GM12878 (cell line): ENCODE measurements around the gene IGSF11. TPM values are rescaled to one million over a fixed set of nuclear protein-coding genes. Genes with fewer than 3 reads are reported as not detected.

Experiments used
- ATAC-seq: fragments of 200-7000 bp; cut with Tn5 transposase; 3 replicates; pipeline ENCODE4 v1.9.1; 2020; ENCODE audit warnings: mild to moderate bottlenecking, moderate library complexity
- BruUV-seq: library from RNA; stranded (reverse); fragments of 400-500 nt; replicated peaks from 2 replicates; lab custom pipeline; 2021; lab: Mats Ljungman, UMichigan
- CTCF ChIA-PET: fragments of 300-600 bp; sonication (Branson Sonifier 250); formaldehyde crosslinking; extraction: SDS; loops from one replicate; lab custom pipeline; 2021; ENCODE audit warnings: inconsistent platforms; lab: Yijun Ruan, JAX
- POLR2A ChIA-PET: fragments of 350-600 bp; formaldehyde crosslinking; extraction: SDS; loops from one replicate; lab custom pipeline; 2021; ENCODE audit warnings: inconsistent platforms; lab: Charles Lee
- RAD21 ChIA-PET: fragments of 300-600 bp; sonication (Branson Sonifier 250); formaldehyde crosslinking; loops from one replicate; lab custom pipeline; 2023; ENCODE audit warnings: antibody characterized with exemption; ENCODE audit not compliant: unreplicated experiment; lab: Charles Lee
- SMC1A ChIA-PET: fragments of 300-600 bp; sonication (Branson Sonifier 250); formaldehyde crosslinking; loops from one replicate; lab custom pipeline; 2023; ENCODE audit not compliant: unreplicated experiment, uncharacterized antibody; lab: Charles Lee
- DNase-seq: peaks from one replicate; pipeline ENCODE4 v3.0.0-alpha.2; 2011; ENCODE audit warnings: low read depth, low spot score
- FAIRE-seq: peaks from 3 replicates; lab custom pipeline; 2011; peaks lifted over from hg19 to GRCh38; lab: Jason Lieb, UNC
- H2AFZ ChIP-seq: 2 replicates; pipeline ENCODE4 v1.6.0; 2011; ENCODE audit warnings: low read depth, low read length, control low read depth; ENCODE audit not compliant: control insufficient read depth
- H3K27ac ChIP-seq: 2 replicates; pipeline ENCODE4 v1.5.1; 2011; ENCODE audit warnings: control low read depth; ENCODE audit not compliant: control insufficient read depth, insufficient read depth
- H3K27me3 ChIP-seq, 2 experiments: replicated peaks in 1 of 2; 2 replicates each; pipeline versions ENCODE4 v1.6.0 to v1.6.1; 2011; ENCODE audit warnings: low read length in 1 of 2; ENCODE audit not compliant: control insufficient read depth in 2 of 2, insufficient read depth in 2 of 2
- H3K36me3 ChIP-seq, 2 experiments: 2 replicates each; pipeline ENCODE4 v1.5.1; 2011; ENCODE audit warnings: low read length in 1 of 2; ENCODE audit not compliant: control insufficient read depth in 2 of 2, insufficient read depth in 2 of 2
- H3K4me1 ChIP-seq: 2 replicates; pipeline ENCODE4 v1.6.1; 2011; ENCODE audit warnings: mild to moderate bottlenecking, low read length, moderate library complexity, mixed read lengths; ENCODE audit not compliant: control insufficient read depth, insufficient read depth
- H3K4me2 ChIP-seq: 2 replicates; pipeline ENCODE4 v1.6.0; 2011; ENCODE audit warnings: control low read depth; ENCODE audit not compliant: control insufficient read depth, insufficient read depth
- H3K4me3 ChIP-seq: fragments of 200-600 bp; sonication (generic); 2 replicates; pipeline ENCODE4 v1.5.1; 2016
- H3K79me2 ChIP-seq: 2 replicates; pipeline ENCODE4 v1.6.0; 2011; ENCODE audit warnings: low read length; ENCODE audit not compliant: control insufficient read depth, insufficient read depth
- H3K9ac ChIP-seq: 2 replicates; pipeline ENCODE4 v1.8.0; 2011; ENCODE audit warnings: low read length, control low read depth, mixed read lengths; ENCODE audit not compliant: control insufficient read depth, insufficient read depth
- H3K9me3 ChIP-seq: replicated peaks from 3 replicates; pipeline ENCODE4 v1.5.1; 2011; ENCODE audit warnings: mild to moderate bottlenecking, low read length; ENCODE audit not compliant: control insufficient read depth, insufficient read depth
- H4K20me1 ChIP-seq: 2 replicates; pipeline ENCODE4 v1.6.0; 2011; ENCODE audit not compliant: control insufficient read depth, insufficient read depth
- ASH2L ChIP-seq: fragments of 300-600, 200-600 bp; sonication (generic); IDR thresholded peaks from 2 replicates; pipeline ENCODE4 v1.6.1; 2017; ENCODE audit warnings: low read depth, mild to moderate bottlenecking, borderline replicate concordance
- BCLAF1 ChIP-seq: fragments of 450-650 bp; IDR thresholded peaks from 2 replicates; pipeline ENCODE4 v1.6.1; 2017; ENCODE audit warnings: antibody characterized with exemption, mild to moderate bottlenecking, moderate library complexity
- BHLHE40 ChIP-seq, 2 experiments: fragments of 450-650 bp in 1 of 2; IDR thresholded peaks; 2 replicates each; pipeline ENCODE4 v1.6.1; 2011 to 2017; ENCODE audit warnings: low read depth in 2 of 2, borderline replicate concordance in 1 of 2, improper control_type of control experiment in 1 of 2, low read length in 1 of 2, mild to moderate bottlenecking in 1 of 2
- CEBPB ChIP-seq, 2 experiments: fragments of 150-350 bp in 1 of 2; IDR thresholded peaks; 2 replicates each; pipeline ENCODE4 v1.6.1; 2012 to 2014; ENCODE audit warnings: low read depth in 2 of 2, low read length in 2 of 2, borderline replicate concordance in 1 of 2, inconsistent platforms in 1 of 2
- CHD1 ChIP-seq: IDR thresholded peaks from 2 replicates; pipeline ENCODE4 v1.6.1; 2012; ENCODE audit warnings: low read depth, low read length, improper control_type of control experiment
- CHD2 ChIP-seq: IDR thresholded peaks from 2 replicates; pipeline ENCODE4 v1.6.1; 2011; ENCODE audit warnings: low read depth, low read length, improper control_type of control experiment, borderline replicate concordance
- DPF2 ChIP-seq: fragments of 450-650 bp; IDR thresholded peaks from 2 replicates; pipeline ENCODE4 v1.6.1; 2017; ENCODE audit warnings: mild to moderate bottlenecking
- ETV6 ChIP-seq, 2 experiments: fragments of 450-650 bp in 1 of 2; IDR thresholded peaks in 1 of 2; conservative IDR thresholded peaks in 1 of 2; 2 replicates each; pipeline ENCODE4 v1.6.1; 2014; ENCODE audit warnings: antibody characterized with exemption in 1 of 2, borderline replicate concordance in 1 of 2, low read depth in 1 of 2, mild to moderate bottlenecking in 1 of 2, moderate library complexity in 1 of 2
- FOXM1 ChIP-seq: IDR thresholded peaks from 2 replicates; pipeline ENCODE4 v1.6.1; 2012; ENCODE audit warnings: low read depth, mild to moderate bottlenecking, inconsistent platforms, low read length, moderate library complexity
- IRF3 ChIP-seq: fragments of 450-650 bp; IDR thresholded peaks from 2 replicates; pipeline ENCODE4 v1.6.1; 2014; ENCODE audit warnings: mild to moderate bottlenecking
- MYB ChIP-seq: fragments of 150-350 bp; IDR thresholded peaks from 2 replicates; pipeline ENCODE4 v1.6.1; 2014; ENCODE audit warnings: mild to moderate bottlenecking, low read depth, low read length, borderline replicate concordance
- SMARCA5 ChIP-seq: fragments of 450-650 bp; IDR thresholded peaks from 2 replicates; pipeline ENCODE4 v1.6.1; 2017; ENCODE audit warnings: mild to moderate bottlenecking
- STAT3 ChIP-seq: IDR thresholded peaks from 2 replicates; pipeline ENCODE4 v1.6.1; 2011; ENCODE audit warnings: low read depth, low read length, improper control_type of control experiment
- ZNF24 ChIP-seq: fragments of 450-650 bp; IDR thresholded peaks from 2 replicates; pipeline ENCODE4 v1.6.1; 2017; ENCODE audit warnings: antibody characterized with exemption, mild to moderate bottlenecking
- WGBS: methylation state at CpG from one replicate; pipeline ENCODE4 v1.1.6; 2016; ENCODE audit warnings: low lambda C conversion rate; ENCODE audit not compliant: insufficient replicate concordance, insufficient coverage; ENCODE audit errors: missing lambda C conversion rate; 5-methylcytosine and 5-hydroxymethylcytosine counted together
- in situ Hi-C: fragments of 300-500 bp; cut with MboI; formaldehyde crosslinking; loops from 9 replicates; pipeline ENCODE4 v1.14.3; 2018; ENCODE audit warnings: mixed read lengths
- intact Hi-C: fragments of 100-400 bp; cut with micrococcal nuclease; formaldehyde crosslinking; loops from one replicate; pipeline ENCODE4 v1.14.2; 2022; ENCODE audit not compliant: unreplicated experiment
- polyA plus RNA-seq, 11 experiments: library from polyadenylated mRNA; depleted of rRNA in 4 of 11; unstranded in 6 of 11; stranded (reverse) in 5 of 11; fragments of >200 nt; fragmentation: Nextera tagmentation in 4 of 11; fragmentation: Illumina TruSeq in 1 of 11; extraction: Ambion mirVana in 4 of 11; extraction: Trizol in 1 of 11; gene quantifications; 1 replicate in 1 of 11; 2 replicates in 10 of 11; pipeline versions ENCODE4 v1.2.1 to v1.2.3, GENCODE V29; 2011 to 2016; ENCODE audit warnings: inconsistent platforms in 2 of 11, missing spikeins in 2 of 11, low read depth in 1 of 11
- total RNA-seq, 4 experiments: library from RNA; depleted of rRNA in 3 of 4; stranded (reverse); fragments of >200 nt in 3 of 4; fragmentation: Illumina TruSeq in 1 of 4; extraction: Trizol in 1 of 4; gene quantifications; 2 replicates each; pipeline versions ENCODE4 v1.2.1 to v1.2.3, GENCODE V29; 2013 to 2021
- TF ChIP-seq, protein P1 (sequence below): fragments of 450-650 bp; conservative IDR thresholded peaks from 2 replicates; pipeline ENCODE4 v1.6.1; 2017; ENCODE audit warnings: mild to moderate bottlenecking, moderate library complexity
- TF ChIP-seq, protein P2 (sequence below): fragments of 450-650 bp; formaldehyde crosslinking; IDR thresholded peaks from 2 replicates; pipeline ENCODE4 v1.5.0; 2022; ENCODE audit warnings: mild to moderate bottlenecking, missing genetic modification characterization

IGSF11 gene
- total and polyA plus RNA-seq, 10 of the 15 experiments (the other 5 are each of a cell fraction or from before 2014, with no cell fraction given) = 0.03 TPM; not detected in 9

GRCh38 chr3:118984699-118985098 lies 49.9 kb downstream of the IGSF11 start:
- FAIRE-seq = no peak
- DNase-seq = no peak

More at GRCh38 chr3:118984699-118985098, 49.9 kb downstream of the IGSF11 start:
- RAD21 ChIA-PET = no interaction called here
- TF ChIP-seq ZNF24 (no peak), DPF2 (no peak), ETV6 (conservative IDR thresholded peaks at IDR 0.05 in 1 of 2, IDR thresholded peaks at IDR 0.05 in 1 of 2; ENCODE audit: borderline replicate concordance in 1 of 2, low read depth in 1 of 2) (no peak), IRF3 (no peak), STAT3 (no peak), FOXM1 (no peak), BHLHE40 (IDR thresholded peaks at IDR 0.05; ENCODE audit: borderline replicate concordance in 1 of 2, low read depth in 2 of 2, low read length in 1 of 2) (no peak), CHD1 (no peak), MYB (no peak), CEBPB (IDR thresholded peaks at IDR 0.05; ENCODE audit: borderline replicate concordance in 1 of 2, low read depth in 2 of 2, low read length in 2 of 2) (no peak), SMARCA5 (no peak), BCLAF1 (no peak), CHD2 (no peak), ASH2L (no peak)
- TF ChIP-seq, protein P1, sequence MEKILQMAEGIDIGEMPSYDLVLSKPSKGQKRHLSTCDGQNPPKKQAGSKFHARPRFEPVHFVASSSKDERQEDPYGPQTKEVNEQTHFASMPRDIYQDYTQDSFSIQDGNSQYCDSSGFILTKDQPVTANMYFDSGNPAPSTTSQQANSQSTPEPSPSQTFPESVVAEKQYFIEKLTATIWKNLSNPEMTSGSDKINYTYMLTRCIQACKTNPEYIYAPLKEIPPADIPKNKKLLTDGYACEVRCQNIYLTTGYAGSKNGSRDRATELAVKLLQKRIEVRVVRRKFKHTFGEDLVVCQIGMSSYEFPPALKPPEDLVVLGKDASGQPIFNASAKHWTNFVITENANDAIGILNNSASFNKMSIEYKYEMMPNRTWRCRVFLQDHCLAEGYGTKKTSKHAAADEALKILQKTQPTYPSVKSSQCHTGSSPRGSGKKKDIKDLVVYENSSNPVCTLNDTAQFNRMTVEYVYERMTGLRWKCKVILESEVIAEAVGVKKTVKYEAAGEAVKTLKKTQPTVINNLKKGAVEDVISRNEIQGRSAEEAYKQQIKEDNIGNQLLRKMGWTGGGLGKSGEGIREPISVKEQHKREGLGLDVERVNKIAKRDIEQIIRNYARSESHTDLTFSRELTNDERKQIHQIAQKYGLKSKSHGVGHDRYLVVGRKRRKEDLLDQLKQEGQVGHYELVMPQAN = no peak
- TF ChIP-seq, protein P2, sequence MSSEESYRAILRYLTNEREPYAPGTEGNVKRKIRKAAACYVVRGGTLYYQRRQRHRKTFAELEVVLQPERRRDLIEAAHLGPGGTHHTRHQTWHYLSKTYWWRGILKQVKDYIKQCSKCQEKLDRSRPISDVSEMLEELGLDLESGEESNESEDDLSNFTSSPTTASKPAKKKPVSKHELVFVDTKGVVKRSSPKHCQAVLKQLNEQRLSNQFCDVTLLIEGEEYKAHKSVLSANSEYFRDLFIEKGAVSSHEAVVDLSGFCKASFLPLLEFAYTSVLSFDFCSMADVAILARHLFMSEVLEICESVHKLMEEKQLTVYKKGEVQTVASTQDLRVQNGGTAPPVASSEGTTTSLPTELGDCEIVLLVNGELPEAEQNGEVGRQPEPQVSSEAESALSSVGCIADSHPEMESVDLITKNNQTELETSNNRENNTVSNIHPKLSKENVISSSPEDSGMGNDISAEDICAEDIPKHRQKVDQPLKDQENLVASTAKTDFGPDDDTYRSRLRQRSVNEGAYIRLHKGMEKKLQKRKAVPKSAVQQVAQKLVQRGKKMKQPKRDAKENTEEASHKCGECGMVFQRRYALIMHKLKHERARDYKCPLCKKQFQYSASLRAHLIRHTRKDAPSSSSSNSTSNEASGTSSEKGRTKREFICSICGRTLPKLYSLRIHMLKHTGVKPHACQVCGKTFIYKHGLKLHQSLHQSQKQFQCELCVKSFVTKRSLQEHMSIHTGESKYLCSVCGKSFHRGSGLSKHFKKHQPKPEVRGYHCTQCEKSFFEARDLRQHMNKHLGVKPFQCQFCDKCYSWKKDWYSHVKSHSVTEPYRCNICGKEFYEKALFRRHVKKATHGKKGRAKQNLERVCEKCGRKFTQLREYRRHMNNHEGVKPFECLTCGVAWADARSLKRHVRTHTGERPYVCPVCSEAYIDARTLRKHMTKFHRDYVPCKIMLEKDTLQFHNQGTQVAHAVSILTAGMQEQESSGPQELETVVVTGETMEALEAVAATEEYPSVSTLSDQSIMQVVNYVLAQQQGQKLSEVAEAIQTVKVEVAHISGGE = no peak
- SMC1A ChIA-PET = no interaction called here
- H2AFZ ChIP-seq = no peak overlapping the region
- H3K79me2 ChIP-seq = no peaks in the 10 kb centered on the region
- H3K4me3 ChIP-seq = no peak overlapping the region
- no peak overlapping the region for H3K27ac ChIP-seq
- no peak overlapping the region for H3K4me2 ChIP-seq
- ATAC-seq = no peak
- in situ Hi-C loops = no loop called here
- H3K4me1 ChIP-seq = no peaks in the 10 kb centered on the region
- no peaks in the 10 kb centered on the region; a peak in 1 of 4 replicates for H3K27me3 ChIP-seq
- H3K9me3 ChIP-seq = no peaks in the 10 kb centered on the region
- no TSS peak for BruUV-seq
- CTCF ChIA-PET = no interaction called here
- H3K9ac ChIP-seq = no peak overlapping the region
- 2% methylated on average over 2 of the region's 2 CpGs for WGBS
- intact Hi-C loops = no loop called here
- H4K20me1 ChIP-seq = no peaks in the 10 kb centered on the region
- POLR2A ChIA-PET = no interaction called here
- H3K36me3 ChIP-seq = no peaks in the 10 kb centered on the region
